Stimulated activated CD4-positive, alpha-beta T cell treated with anti-CD3 and anti-CD28 coated beads, Interleukin-1b, Interleukin-23, amount 100 ng/mL, for 4 hours (primary cell): ENCODE data around the gene SNX6.
"Not testable (repeated sequence)": the region's sequence is repeated elsewhere in the genome, so short reads cannot be mapped to it uniquely, and the experiment has no call there.

ENCODE experiments used
- DNase-seq, 2 donors: peaks; one replicate each; pipeline ENCODE4 v3.0.0-alpha.2; 2020; ENCODE audit warnings: low read depth in 2 of 2

SNX6 gene

DNA sequence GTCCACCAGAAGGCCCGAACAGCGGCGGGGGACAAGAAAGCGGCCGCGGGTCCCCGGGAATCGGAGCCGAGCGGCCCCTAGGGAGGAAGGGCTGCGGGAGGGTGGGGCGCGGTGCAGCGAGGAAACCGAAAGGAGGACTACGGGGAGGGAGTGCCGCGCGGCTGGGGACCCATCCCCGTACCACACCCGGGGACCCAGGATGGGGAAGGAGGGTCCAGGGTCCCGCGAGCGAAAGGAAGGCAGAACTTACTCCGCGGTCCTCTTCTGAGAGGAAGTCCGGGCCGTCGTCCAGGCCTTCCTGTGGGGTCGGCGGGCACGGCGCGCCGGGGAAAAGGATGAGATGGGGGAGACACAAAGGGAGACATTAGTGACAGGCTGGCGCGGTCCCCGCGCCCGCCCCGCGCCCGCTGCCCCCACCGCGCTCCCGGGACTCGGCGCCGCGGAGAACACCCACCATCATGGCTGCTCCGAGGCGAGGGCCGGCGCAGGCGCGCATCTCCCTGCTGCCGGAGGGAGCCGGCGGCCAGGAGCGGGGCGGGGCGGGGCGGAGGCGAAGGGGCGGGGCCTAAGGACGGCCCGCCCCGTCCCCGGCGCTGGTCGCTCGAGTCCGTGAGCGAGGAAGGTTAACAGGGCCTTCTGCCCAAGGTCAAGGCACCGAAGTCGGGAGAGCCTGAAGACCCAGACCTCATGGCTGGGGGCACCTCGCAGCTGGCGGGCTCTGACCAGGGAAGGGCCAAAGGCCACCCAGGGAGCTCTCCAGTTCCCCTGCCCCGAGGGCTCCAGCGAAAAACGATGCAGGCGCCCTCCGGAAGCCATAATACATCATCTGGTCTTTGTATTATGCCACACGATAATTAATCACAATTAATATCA lies at the start of gene SNX6:
TSS of gene SNX6 (minus strand) at position 492 of the 873 bp plus-strand sequence. CDS start at position 460, 32 bp downstream.
- DNase-seq: peak; percentile 71 to 77

DNA sequence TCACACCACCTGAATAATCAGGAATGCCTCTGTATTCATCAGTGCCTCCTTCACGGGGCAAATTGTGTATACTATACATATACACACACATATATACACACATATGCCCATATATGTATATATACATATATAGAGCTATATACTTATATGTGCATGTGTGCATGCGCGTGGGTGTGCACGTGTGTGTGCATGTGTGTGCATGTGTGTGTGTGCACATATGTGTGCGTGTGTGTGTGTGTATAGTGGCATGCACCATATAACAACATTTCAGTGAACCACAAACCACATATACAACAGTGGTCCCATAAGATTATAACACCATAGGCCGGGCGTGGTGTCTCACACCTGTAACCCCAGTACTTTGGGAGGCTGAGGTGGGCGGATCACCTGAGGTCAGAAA lies 48.8 kb upstream of the SNX6 start:
- no peak for DNase-seq

DNA sequence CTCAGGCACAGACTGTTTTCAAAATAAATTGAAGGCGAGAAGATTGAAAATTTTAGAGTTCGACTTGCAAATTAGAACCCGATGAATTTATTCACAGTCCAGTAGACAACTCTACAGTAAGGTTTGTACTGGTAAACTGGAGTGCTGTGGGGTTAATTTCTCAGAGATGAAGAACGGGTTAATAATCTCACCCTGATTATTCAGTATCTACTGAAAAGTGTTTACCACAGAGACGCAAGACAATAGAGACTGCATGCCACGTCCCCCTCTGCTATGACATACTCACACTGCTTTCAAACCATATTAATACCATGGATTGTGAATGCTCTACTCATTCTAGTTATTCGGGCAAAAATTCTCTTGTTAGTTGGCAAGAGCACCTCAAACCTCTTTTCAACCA lies 48.4 kb upstream of the SNX6 start:
- no peak for DNase-seq

DNA sequence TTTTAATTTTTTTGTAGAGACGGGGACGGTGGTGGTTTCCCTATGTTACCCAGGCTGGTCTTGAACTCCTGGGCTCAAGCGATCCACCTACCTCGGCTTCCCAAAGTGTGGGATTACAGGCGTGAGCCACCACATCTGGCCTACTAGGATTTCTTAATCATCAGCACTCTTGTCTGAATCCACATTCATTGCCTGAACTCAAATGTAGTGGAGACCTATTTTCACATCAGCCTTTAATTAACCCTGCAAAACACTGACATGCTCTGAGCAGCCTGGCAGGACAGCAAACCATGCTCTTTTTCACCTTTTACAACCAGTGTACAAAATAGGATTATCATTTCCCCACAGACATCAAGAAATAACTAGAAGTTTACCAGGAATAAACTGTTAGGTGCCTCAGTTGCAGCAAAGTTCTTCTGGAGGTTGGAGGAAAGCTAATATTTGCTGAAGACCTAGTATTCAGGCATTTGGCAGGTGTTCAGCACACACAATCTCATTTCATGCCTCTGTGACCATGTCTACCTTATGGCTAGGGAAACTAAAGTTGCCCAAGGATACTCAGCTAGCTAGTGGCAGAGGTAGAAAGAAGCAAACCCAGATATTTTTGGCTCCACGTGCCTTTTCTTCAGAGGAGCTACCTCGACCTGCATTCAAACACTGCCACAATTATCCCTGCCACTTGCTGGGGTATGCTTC lies 46.7 kb upstream of the SNX6 start:
- DNase-seq: no peak

DNA sequence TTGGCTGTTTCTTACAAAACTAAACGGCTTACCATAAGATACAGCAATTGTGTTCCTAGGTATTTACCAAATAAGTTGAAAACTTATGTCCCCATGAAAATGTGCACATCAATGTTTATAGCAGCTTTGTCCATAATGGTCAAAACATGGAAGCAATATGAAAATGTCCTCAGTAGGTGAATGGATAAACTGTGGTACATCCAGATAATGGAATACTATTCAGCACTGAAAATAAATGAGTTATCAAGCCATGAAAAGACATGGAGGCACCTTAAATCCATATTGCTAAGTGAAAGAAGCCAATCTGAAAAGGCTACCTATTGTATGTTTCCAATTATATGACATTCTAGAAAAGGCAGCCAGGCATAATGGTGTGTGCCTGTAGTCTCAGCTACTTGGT lies 43.8 kb upstream of the SNX6 start:
- DNase-seq: no peak

DNA sequence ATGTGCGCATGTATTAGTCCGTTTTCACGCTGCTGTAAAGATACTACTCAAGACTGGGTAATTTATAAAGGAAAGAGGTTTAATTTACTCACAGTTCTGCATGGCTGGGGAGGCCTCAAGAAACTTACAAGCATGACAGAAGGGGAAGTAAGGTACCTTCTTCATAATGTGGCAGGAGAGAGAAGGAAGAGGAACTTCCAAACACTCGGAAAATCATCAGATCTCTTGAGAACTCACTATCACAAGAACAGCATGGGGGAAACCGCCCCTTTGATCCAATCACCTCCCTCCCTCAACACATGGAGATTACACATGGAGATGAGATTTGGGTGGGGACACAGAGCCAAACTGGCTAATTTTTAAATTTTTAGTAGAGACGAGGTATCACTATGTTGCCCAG lies 41.8 kb upstream of the SNX6 start:
- no peak for DNase-seq

DNA sequence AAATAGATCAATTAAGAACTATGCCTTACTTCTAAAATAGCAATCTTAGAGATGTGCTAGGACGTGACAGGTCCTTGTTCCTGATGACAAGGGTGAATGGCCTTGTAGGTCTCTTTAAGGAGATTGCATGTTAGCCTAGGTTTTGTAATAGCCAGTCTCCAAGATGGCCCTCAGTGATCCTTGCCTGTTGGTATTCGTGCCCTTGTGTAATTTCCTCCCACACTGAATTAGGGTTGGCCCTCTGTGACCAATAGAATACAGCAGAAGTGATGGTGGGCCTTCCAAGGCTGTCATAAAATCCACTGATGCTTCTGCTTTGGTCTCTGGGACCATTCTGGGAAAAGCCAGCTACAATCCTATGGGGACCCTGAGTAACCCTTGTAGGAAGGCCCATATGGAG lies 38.2 kb upstream of the SNX6 start:
- DNase-seq: no peak

DNA sequence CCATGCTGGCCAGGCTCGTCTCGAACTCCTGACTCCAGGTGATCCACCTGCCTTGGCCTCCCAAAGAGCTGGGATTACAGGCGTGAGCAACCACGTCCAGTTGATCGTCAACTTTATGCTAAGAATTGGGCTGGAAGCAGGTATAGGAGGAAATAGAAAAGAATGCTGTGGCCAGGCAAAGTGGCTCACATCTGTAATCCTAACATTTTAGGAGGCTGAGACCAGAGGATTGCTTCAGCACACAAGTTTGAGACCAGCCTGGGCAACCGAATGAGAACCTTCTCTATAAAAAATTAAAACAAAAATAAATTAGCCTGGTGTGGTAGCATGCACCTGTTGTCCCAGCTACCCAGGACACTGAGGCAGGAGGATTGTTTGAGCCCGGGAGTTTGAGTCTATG lies 37.1 kb upstream of the SNX6 start:
- DNase-seq: no peak

DNA sequence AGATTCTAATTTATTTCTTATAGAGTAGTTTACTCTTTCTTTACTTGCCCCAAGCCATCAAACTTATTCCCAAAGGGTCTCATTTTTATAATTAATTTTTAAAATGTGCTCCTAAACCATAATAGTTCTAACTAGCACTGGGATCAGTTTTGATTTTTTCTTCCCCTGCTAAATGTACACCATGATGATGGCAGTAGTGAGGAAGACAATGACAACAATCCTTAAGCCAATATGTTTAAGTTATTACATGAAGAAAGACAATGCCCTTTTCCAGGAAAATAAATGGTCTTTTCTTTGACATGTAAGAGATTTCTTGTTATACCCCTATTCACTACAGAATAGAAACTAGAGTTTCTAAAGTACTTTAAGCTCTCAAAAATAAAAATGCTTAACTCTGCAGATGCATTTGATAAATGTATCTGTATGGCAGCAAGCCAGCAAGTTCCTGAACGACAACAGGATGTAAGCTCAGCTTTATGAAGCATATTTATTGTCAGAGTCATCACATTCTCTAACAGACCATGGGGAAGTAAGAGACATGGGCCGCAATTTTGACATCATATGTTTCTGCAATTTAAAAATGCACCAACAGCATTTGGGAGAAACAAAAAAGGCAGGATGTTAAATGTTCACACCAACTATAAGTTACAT lies 36.0 kb upstream of the SNX6 start:
- DNase-seq: peak in 1 of 2 donors; percentile 8

DNA sequence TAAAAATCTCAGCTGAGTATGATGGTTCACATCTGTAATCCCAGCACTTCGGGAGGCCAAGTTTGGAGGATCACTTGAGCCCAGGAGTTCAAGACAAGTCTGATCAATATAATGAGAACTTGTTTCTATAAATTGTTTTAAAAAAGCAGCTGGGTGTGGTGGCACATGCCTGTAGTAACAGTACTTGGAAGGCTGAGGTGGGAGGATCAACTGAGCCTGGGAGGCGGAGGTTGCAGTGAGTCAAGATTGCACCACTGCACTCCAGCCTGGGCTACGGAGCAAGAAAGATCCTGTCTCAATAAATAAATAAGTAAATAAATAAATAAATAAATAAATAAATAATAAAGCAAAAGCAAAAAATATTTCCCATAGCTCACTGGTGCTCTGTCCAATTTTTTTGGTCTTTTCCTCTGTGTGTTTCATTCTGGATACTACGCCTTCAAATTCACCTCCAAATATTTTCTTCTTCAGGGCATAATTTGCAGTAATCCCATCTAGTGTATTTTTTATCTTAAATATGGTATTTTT lies 32.7 kb upstream of the SNX6 start:
- DNase-seq: no peak

DNA sequence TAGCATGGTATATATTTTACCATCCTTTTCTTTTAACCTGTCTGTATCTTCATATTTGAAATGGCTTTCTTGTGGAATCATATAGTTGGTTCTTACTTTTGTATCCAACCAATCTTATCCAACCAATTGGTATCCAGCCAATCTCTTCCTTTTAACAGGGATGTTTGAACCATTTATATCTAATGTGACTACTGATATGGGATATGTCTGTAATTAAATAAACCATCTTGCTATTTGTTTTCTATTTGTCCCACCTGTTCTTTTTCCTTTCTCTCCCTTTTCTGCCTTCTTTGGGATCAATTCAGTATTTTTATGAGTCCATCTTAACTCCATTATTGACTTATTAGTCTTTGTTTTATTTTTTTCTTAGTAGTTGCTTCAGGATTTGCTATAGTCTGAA lies 30.8 kb upstream of the SNX6 start:
- DNase-seq: no peak

DNA sequence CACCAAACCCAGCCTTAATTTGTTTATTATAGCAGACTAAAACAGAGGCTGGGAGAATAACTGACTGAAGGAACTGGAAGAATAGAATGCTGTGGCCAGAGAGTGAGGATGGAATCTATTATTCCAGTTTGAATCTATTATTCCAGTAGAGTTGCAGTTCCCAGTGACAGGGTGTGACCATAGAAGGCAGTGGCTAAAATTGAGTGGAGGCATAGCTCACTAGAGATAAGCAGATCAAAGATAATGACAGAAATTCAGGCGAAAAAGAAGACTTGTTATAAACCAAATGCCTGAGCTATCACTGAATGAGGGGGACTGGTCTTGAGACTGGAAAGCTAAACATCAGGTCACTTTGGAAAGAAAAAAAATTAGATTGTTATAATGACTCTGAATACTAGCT lies 26.0 kb upstream of the SNX6 start:
- no peak for DNase-seq

DNA sequence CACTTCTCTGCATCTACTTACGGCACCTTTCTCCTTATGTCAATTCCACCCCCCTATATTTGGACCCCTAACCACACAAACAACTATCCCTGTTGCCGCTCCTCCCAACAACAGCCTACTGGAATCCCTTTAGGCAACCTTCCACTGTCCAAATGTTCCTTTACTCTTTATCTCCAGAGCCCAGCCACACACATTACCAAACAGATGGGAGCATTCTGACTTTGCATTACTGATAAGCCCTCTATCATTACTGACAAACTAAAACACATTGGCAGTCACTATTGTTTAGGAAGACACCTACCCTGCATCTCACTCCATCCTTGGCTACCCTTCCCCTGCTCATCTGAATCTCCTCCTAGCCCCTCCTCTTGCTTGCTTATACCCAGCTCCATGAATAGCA lies 23.1 kb upstream of the SNX6 start:
- not testable (repeated sequence) for DNase-seq

DNA sequence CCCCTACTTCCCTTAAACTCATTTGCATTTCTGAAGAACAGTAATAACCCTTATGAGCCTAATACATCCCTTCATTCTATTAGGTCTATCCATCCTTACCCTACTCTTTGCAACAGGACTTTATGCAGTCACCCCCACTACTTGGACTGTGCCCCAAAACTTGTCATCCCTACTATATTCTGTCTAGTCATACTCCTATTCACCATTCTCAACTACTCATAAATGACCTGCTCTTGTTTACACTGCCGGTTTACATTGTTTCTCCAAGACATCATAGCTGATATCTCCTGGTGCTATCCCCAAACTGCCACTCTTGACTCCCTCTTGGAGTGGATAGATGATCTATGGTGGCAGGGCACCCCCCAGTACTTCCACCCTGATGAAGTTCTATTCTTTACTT lies 22.4 kb upstream of the SNX6 start:
- not testable (repeated sequence) for DNase-seq

DNA sequence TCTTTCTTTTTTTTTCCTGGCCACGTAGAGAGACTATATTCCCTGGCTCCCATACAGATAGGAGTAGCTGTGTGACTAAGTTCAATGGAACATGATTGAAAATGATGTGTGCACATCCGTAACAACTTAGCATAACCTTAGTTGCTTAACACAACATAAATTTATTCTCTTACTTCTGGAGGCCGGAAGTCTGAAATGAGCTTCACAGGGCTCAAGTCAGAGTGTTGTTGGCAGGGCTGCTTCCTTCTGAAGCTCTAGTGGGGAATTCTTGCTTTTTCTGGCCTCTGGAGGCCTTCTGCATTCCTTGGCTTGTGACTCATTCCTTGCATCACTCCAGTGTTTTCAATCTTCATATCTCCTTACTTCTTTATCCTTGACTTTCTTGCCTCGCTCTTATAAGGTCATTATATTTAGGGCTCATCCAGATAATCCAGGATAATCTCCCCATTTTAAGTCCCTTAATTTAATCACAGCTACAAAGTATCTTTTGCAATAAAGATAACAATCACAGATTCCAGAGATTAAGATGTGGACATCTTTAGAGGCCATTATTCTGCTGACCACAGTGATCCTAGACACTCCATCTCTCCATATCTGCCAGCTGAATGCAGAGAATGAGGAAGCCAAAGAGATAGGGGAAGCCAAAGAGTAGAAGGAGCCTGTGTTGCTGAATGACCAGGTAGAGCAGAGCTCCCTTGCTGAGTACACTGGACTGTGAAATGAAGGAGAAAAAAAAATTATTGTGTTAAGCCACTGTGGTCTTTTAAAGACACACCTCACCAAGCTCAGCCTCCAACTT lies 21.0 kb upstream of the SNX6 start:
- no peak for DNase-seq

DNA sequence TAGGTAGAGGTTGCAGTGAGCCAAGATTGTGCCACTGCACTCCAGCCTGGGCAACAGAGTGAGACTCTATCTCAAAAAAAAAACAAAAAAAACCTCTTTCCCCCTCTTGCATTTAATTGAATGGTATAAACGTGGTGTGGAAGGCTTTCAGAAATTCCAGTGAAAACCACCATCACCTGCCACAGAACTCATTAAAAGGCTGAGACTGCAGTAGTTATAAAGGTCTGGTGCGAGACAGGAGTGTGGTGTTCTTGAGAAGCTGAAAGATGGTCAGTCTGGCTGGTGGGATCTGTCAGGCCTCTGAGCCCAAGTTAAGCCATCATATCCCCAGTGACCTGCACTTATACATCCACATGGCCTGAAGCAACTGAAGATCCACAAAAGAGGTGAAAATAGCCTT lies 20.1 kb upstream of the SNX6 start:
- DNase-seq: not testable (repeated sequence)

DNA sequence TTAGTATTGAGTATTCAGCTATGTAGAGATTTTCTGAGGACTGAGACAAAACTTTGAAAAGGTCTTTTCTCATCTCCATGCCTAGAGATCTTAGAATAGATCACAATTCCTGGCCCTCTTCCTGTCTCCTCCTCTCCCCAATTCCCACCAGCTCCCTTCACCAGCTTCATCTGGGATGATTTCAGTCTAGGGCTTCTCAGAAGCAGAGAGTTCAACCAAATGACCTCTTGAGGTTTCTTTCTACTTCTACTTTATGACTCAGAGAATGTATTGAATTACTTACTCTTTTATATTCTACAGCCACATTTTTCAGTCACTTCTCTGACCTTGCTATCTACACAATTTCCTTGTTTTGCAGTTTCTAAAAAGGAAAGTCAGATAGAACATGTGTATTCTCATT lies 19.4 kb upstream of the SNX6 start:
- DNase-seq: no peak

DNA sequence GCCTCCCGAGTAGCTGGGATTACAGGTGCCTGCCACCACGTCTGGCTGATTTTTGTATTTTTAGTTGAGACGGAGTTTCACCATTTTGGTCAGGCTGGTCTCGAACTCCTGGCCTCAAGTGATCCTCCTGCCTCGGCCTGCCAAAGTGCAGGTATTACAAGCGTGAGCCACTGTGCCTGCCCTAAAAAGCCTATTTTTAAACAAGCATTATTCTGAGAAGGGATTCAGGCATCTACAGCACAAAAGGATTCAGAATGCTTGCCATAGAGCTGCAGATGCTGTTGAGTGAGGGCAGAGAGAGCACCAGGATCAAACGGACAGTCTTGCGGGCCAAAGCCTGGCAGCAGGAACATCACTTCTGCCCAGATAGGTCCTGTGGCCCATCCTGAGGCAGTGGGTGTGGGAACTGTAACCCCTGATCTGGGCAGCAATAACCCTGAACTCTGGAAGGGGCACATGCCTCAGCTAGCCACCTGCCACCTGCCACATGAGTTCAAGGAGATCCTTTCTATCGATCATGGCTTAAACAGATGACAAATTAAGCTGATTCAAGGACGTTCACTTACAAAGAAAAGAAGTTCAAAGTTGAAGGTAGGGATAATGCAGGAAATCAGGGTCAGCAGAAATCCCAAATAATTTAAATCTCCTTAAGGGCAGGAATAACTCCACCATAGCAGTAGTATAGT lies 16.8 kb upstream of the SNX6 start:
- no peak for DNase-seq

DNA sequence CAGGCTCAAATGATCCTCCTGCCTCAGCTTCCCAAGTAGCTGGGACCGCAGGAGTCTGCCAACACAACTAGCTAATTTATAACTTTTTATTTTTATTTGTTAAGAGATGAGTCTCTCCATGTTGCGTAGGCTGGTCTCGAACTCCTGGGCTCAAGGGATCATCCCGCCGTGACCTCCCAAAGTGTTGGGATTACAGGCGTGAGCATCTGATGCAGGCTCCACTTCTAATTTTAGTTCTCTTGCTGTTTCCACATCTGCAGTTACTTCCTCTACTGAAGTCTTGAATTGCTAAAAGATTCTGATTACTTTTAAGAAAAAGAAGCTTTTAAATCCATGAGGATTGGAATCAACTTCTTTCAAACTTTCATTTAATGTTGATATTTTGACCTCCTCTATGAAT lies 13.4 kb upstream of the SNX6 start:
- DNase-seq: no peak

DNA sequence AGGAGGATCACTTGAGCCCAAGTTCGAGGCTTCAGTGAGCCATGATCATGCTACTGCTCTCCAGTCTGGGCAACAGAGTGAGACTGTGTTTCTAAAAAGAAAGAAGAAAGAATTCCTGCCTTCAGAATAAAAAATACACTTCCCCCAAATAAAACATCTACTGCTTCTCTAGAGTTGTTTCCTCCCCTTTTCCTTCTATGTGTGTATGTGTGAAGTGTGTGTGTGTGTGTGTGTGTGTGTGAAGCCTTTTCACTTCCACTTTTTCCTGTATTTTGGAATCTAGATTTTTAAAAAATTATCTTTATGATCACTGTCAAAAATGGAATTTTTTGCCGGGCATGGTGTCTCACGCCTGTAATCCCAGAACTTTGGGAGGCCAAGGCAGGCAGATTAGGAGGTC lies 12.6 kb upstream of the SNX6 start:
- no peak for DNase-seq

DNA sequence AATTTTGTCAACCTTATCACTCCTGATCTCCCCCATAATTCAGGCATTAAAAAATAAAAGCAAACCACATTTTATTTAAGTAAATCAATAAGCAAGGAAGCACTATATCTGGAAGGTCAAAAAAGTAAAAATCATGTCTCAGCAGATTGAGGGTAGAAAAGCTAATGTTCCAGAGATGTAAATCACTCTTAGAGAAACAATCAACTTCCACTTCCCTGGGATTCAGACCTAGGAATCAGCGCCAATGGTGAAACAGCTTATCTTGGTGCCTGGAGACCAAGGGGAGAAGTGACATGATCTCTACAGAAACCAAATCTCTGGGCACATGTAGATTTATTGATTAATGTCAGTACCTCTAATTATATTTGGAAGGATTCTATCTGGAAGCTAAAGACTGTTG lies 10.9 kb upstream of the SNX6 start:
- no peak for DNase-seq
